GM19395 (cell line): ENCODE results near the gene HARBI1.
"Not testable (repeated sequence)": the region's sequence is repeated elsewhere in the genome, so short reads cannot be mapped to it uniquely, and the experiment has no call there.

Experiments used
- ATAC-seq: cut with Tn5 transposase; IDR thresholded peaks from one replicate; pipeline ENCODE4 v1.9.1; 2021; ENCODE audit warnings: mild to moderate bottlenecking, moderate library complexity; ENCODE audit not compliant: unreplicated experiment

Gene HARBI1

GRCh38 chr11:46599340-46600193 lies 17.5 kb downstream of the HARBI1 start:
- no peak for ATAC-seq

GRCh38 chr11:46597609-46598219 lies 19.3 kb downstream of the HARBI1 start:
- no peak for ATAC-seq

- ATAC-seq, result no peak
Observed at GRCh38 chr11:46597155-46597554, 19.9 kb downstream of the HARBI1 start.

GRCh38 chr11:46594785-46595184 lies 22.2 kb downstream of the HARBI1 start:
- ATAC-seq, result no peak

- ATAC-seq, result no peak
Observed at GRCh38 chr11:46594374-46594700, 22.7 kb downstream of the HARBI1 start.

- ATAC-seq, result peak; percentile 91
Observed at GRCh38 chr11:46593550-46594373, 23.3 kb downstream of the HARBI1 start, which contains the start of gene AMBRA1. Gene AMBRA1 (minus strand): TSS chr11:46594023. CDS start chr11:46548380, 45,643 bp downstream.

GRCh38 chr11:46590740-46591605 lies 26.1 kb downstream of the HARBI1 start:
- ATAC-seq, result no peak

- no peak for ATAC-seq
Observed at GRCh38 chr11:46588915-46589314, 28.1 kb downstream of the HARBI1 start.

- no peak for ATAC-seq
Observed at GRCh38 chr11:46588131-46588530, 28.9 kb downstream of the HARBI1 start.

GRCh38 chr11:46583513-46583912 lies 33.5 kb downstream of the HARBI1 start:
- not testable (repeated sequence) for ATAC-seq

GRCh38 chr11:46582588-46582987 lies 34.4 kb downstream of the HARBI1 start:
- ATAC-seq, result no peak

GRCh38 chr11:46577058-46577457 lies 40.0 kb downstream of the HARBI1 start:
- ATAC-seq, result no peak

- ATAC-seq, result no peak
Observed at GRCh38 chr11:46574656-46575055, 42.4 kb downstream of the HARBI1 start.

- no peak for ATAC-seq
Observed at GRCh38 chr11:46570790-46571398, 46.1 kb downstream of the HARBI1 start.

- ATAC-seq, result no peak
Observed at GRCh38 chr11:46565232-46565840, 51.7 kb downstream of the HARBI1 start.

- no peak for ATAC-seq
Observed at GRCh38 chr11:46564459-46564858, 52.6 kb downstream of the HARBI1 start.

- no peak for ATAC-seq
Observed at GRCh38 chr11:46562527-46562926, 54.5 kb downstream of the HARBI1 start.

GRCh38 chr11:46560300-46560991 lies 56.6 kb downstream of the HARBI1 start:
- ATAC-seq, result peak; percentile 65

- ATAC-seq, result no peak
Observed at GRCh38 chr11:46559815-46560214, 57.2 kb downstream of the HARBI1 start.
